GM23338 (cell line): ENCODE data around the gene TFDP1. TPM values are rescaled to one million over a fixed set of nuclear protein-coding genes. Genes with fewer than 3 reads are reported as not detected.

Experiments used
- ATAC-seq: fragments of 200-7000 bp; cut with Tn5 transposase; 3 replicates; pipeline ENCODE4 v1.9.1; 2020
- DNase-seq: peaks from one replicate; pipeline ENCODE4 v3.0.0-alpha.2; 2015; ENCODE audit warnings: low spot score
- H2AFZ ChIP-seq: fragments of 200-600 bp; sonication (generic); 2 replicates; pipeline ENCODE4 v1.8.0; 2016; ENCODE audit warnings: antibody characterized with exemption, mild to moderate bottlenecking, moderate library complexity
- H3F3A ChIP-seq: fragments of 200-600 bp; sonication (generic); replicated peaks from 2 replicates; pipeline ENCODE4 v1.8.0; 2017; ENCODE audit warnings: antibody characterized with exemption, mixed run types, low read depth
- H3K27ac ChIP-seq: fragments of 200-600 bp; sonication (generic); 2 replicates; pipeline ENCODE4 v1.6.1; 2016; ENCODE audit warnings: low read depth
- H3K27me3 ChIP-seq: fragments of 200-600 bp; sonication (generic); 2 replicates; pipeline ENCODE4 v1.8.0; 2016; ENCODE audit warnings: mild to moderate bottlenecking, mixed run types, moderate library complexity; ENCODE audit not compliant: insufficient read depth
- H3K36me3 ChIP-seq: fragments of 200-600 bp; sonication (generic); 2 replicates; pipeline ENCODE4 v1.8.0; 2016; ENCODE audit warnings: mild to moderate bottlenecking; ENCODE audit not compliant: insufficient read depth
- H3K4me1 ChIP-seq: fragments of 200-600 bp; sonication (generic); 2 replicates; pipeline ENCODE4 v1.8.0; 2016; ENCODE audit warnings: mild to moderate bottlenecking, moderate library complexity; ENCODE audit not compliant: insufficient read depth
- H3K4me2 ChIP-seq: fragments of 200-600 bp; sonication (generic); 2 replicates; pipeline ENCODE4 v1.7.1; 2017; ENCODE audit warnings: mixed run types
- H3K4me3 ChIP-seq: fragments of 200-600 bp; sonication (generic); 2 replicates; pipeline ENCODE4 v1.6.1; 2016; ENCODE audit warnings: mixed run types
- H3K79me2 ChIP-seq: fragments of 200-600 bp; sonication (generic); replicated peaks from 2 replicates; pipeline ENCODE4 v1.8.0; 2017; ENCODE audit warnings: mild to moderate bottlenecking; ENCODE audit not compliant: insufficient read depth
- H3K9me2 ChIP-seq: fragments of 200-600 bp; sonication (generic); 2 replicates; pipeline ENCODE4 v1.8.0; 2017; ENCODE audit not compliant: insufficient read depth
- H4K20me1 ChIP-seq: fragments of 200-600 bp; sonication (generic); replicated peaks from 2 replicates; pipeline ENCODE4 v1.8.0; 2017; ENCODE audit warnings: mild to moderate bottlenecking; ENCODE audit not compliant: insufficient read depth
- H3K27ac Mint-ChIP-seq: 2 replicates; pipeline ENCODE4 v1.8.0; 2020; ENCODE audit warnings: inconsistent platforms, mild to moderate bottlenecking, moderate library complexity, mixed read lengths
- H3K27me3 Mint-ChIP-seq: 3 replicates; pipeline ENCODE4 v1.8.0; 2022; ENCODE audit warnings: low read depth, mild to moderate bottlenecking, moderate library complexity, mixed read lengths, inconsistent platforms; ENCODE audit not compliant: insufficient read depth, poor library complexity
- H3K36me3 Mint-ChIP-seq: 3 replicates; pipeline ENCODE4 v1.8.0; 2021; ENCODE audit warnings: low read depth, mild to moderate bottlenecking, inconsistent platforms, moderate library complexity, mixed read lengths
- H3K4me1 Mint-ChIP-seq: 3 replicates; pipeline ENCODE4 v1.8.0; 2020; ENCODE audit warnings: mild to moderate bottlenecking, inconsistent platforms, mixed read lengths
- H3K4me3 Mint-ChIP-seq: 3 replicates; pipeline ENCODE4 v1.8.0; 2021; ENCODE audit warnings: moderate library complexity, mild to moderate bottlenecking, inconsistent platforms, mixed read lengths
- H3K9me3 Mint-ChIP-seq: 3 replicates; pipeline ENCODE4 v1.8.0; 2020; ENCODE audit warnings: moderate library complexity, mild to moderate bottlenecking, inconsistent platforms, mixed read lengths
- CREB1 ChIP-seq: fragments of 250-450 bp; sonication (Bioruptor Pico); IDR thresholded peaks from 2 replicates; pipeline ENCODE4 v1.5.0; 2020; ENCODE audit warnings: low read depth, mild to moderate bottlenecking, moderate library complexity
- EZH2 ChIP-seq: fragments of 200-600 bp; sonication (generic); IDR thresholded peaks from one replicate; pipeline ENCODE4 v1.8.0; 2017; ENCODE audit warnings: antibody characterized with exemption, mild to moderate bottlenecking, low read depth; ENCODE audit not compliant: unreplicated experiment
- NANOG ChIP-seq: IDR thresholded peaks from 2 replicates; pipeline ENCODE4 v1.6.1; 2016; ENCODE audit warnings: antibody characterized with exemption, borderline replicate concordance
- ZNF114 ChIP-seq: fragments of 250-450 bp; sonication (Bioruptor Pico); IDR thresholded peaks from 2 replicates; pipeline ENCODE4 v1.5.0; 2020; ENCODE audit warnings: mild to moderate bottlenecking, moderate library complexity
- ZNF331 ChIP-seq: fragments of 250-450 bp; sonication (Bioruptor Pico); IDR thresholded peaks from 2 replicates; pipeline ENCODE4 v1.5.0; 2020; ENCODE audit warnings: low read depth, mild to moderate bottlenecking, moderate library complexity
- polyA plus RNA-seq: library from polyadenylated mRNA; unstranded; fragments of >200 nt; fragmentation: Nextera tagmentation; extraction: Ambion mirVana; gene quantifications from 2 replicates; pipeline ENCODE4 v1.2.1, GENCODE V29; 2016
- total RNA-seq: library from RNA; depleted of rRNA; stranded (reverse); fragments of >200 nt; shearing (Covaris generic); gene quantifications from 2 replicates; pipeline ENCODE4 v1.2.3, GENCODE V29; 2014
- TF ChIP-seq, protein P1 (sequence below): IDR thresholded peaks from one replicate; pipeline ENCODE4 v1.6.1; 2018; ENCODE audit warnings: antibody characterized with exemption; ENCODE audit not compliant: unreplicated experiment
- TF ChIP-seq, protein P2 (sequence below): fragments of 250-450 bp; sonication (Bioruptor Pico); IDR thresholded peaks from 2 replicates; pipeline ENCODE4 v1.5.0; 2020; ENCODE audit warnings: mild to moderate bottlenecking, moderate library complexity

The TFDP1 gene
- total and polyA plus RNA-seq, 2 experiments from 2014 or later = 42.9 to 80.0 TPM

DNA sequence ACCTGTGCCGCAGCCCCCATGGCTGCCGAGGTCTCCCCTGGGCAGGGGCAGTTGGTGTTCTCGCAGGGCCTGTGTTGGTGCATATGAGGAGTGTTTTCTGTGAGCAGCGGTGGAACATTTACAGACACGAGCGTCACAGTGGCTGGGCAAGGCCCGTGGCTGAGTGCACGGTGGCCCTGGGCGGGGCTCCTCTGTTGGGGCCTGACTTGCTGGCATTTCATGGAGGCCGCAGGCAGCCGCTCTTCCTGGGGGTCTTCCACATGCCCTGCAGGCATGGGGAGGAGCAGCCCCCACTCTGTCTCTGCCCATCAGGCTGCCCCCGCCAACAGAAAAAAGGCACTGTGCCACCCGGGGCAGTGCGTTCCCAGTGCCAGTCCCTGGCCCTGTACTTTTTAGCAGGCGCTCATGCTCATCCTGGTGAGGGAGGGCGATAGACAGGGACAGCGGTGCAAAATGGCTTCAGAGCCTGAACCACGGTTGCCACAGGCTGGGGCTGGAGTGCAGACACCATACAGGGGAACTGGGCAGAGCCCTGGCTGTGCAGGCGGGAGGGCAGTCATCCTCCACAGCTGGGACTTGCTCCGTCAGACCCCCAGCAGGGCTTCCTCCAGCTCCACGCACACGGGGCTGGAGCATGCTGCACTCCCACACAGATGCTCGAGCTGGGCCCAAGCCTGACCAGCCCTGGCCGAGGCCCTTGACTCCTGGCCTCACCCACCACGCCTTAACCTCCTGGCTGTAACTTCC lies 23.5 kb downstream of the TFDP1 start:
- Histone ChIP-seq H3K27ac (no peak overlapping the region), H3K4me1 (no peaks in the 10 kb centered on the region), H3K4me2 (no peak overlapping the region), H3K79me2 (peaks cover 77% of the 10 kb centered on the region), H3K4me3 (no peak overlapping the region), H3K27me3 (no peaks in the 10 kb centered on the region), H2AFZ (no peak overlapping the region), H3K36me3 (no peaks in the 10 kb centered on the region), H4K20me1 (peaks cover 16% of the 10 kb centered on the region), H3K9me2 (no peaks in the 10 kb centered on the region), H3F3A (no peaks in the 10 kb centered on the region)
- ATAC-seq = no peak; the same call in 2 of the 3 replicates
- peaks cover 8% of the 10 kb centered on the region for H3K27me3 Mint-ChIP-seq
- H3K9me3 Mint-ChIP-seq = no peaks in the 10 kb centered on the region
- peak overlapping the region; percentile 77 for H3K27ac Mint-ChIP-seq
- no peak overlapping the region for H3K4me3 Mint-ChIP-seq
- peaks cover 6% of the 10 kb centered on the region; the same call in 2 of the 3 replicates for H3K4me1 Mint-ChIP-seq
- no peak for DNase-seq
- no peak for TF ChIP-seq EZH2
- TF ChIP-seq, protein P1, sequence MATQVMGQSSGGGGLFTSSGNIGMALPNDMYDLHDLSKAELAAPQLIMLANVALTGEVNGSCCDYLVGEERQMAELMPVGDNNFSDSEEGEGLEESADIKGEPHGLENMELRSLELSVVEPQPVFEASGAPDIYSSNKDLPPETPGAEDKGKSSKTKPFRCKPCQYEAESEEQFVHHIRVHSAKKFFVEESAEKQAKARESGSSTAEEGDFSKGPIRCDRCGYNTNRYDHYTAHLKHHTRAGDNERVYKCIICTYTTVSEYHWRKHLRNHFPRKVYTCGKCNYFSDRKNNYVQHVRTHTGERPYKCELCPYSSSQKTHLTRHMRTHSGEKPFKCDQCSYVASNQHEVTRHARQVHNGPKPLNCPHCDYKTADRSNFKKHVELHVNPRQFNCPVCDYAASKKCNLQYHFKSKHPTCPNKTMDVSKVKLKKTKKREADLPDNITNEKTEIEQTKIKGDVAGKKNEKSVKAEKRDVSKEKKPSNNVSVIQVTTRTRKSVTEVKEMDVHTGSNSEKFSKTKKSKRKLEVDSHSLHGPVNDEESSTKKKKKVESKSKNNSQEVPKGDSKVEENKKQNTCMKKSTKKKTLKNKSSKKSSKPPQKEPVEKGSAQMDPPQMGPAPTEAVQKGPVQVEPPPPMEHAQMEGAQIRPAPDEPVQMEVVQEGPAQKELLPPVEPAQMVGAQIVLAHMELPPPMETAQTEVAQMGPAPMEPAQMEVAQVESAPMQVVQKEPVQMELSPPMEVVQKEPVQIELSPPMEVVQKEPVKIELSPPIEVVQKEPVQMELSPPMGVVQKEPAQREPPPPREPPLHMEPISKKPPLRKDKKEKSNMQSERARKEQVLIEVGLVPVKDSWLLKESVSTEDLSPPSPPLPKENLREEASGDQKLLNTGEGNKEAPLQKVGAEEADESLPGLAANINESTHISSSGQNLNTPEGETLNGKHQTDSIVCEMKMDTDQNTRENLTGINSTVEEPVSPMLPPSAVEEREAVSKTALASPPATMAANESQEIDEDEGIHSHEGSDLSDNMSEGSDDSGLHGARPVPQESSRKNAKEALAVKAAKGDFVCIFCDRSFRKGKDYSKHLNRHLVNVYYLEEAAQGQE = no peak
- TF ChIP-seq ZNF331 (CRISPR knock-in tag) = no peak
- TF ChIP-seq, protein P2, sequence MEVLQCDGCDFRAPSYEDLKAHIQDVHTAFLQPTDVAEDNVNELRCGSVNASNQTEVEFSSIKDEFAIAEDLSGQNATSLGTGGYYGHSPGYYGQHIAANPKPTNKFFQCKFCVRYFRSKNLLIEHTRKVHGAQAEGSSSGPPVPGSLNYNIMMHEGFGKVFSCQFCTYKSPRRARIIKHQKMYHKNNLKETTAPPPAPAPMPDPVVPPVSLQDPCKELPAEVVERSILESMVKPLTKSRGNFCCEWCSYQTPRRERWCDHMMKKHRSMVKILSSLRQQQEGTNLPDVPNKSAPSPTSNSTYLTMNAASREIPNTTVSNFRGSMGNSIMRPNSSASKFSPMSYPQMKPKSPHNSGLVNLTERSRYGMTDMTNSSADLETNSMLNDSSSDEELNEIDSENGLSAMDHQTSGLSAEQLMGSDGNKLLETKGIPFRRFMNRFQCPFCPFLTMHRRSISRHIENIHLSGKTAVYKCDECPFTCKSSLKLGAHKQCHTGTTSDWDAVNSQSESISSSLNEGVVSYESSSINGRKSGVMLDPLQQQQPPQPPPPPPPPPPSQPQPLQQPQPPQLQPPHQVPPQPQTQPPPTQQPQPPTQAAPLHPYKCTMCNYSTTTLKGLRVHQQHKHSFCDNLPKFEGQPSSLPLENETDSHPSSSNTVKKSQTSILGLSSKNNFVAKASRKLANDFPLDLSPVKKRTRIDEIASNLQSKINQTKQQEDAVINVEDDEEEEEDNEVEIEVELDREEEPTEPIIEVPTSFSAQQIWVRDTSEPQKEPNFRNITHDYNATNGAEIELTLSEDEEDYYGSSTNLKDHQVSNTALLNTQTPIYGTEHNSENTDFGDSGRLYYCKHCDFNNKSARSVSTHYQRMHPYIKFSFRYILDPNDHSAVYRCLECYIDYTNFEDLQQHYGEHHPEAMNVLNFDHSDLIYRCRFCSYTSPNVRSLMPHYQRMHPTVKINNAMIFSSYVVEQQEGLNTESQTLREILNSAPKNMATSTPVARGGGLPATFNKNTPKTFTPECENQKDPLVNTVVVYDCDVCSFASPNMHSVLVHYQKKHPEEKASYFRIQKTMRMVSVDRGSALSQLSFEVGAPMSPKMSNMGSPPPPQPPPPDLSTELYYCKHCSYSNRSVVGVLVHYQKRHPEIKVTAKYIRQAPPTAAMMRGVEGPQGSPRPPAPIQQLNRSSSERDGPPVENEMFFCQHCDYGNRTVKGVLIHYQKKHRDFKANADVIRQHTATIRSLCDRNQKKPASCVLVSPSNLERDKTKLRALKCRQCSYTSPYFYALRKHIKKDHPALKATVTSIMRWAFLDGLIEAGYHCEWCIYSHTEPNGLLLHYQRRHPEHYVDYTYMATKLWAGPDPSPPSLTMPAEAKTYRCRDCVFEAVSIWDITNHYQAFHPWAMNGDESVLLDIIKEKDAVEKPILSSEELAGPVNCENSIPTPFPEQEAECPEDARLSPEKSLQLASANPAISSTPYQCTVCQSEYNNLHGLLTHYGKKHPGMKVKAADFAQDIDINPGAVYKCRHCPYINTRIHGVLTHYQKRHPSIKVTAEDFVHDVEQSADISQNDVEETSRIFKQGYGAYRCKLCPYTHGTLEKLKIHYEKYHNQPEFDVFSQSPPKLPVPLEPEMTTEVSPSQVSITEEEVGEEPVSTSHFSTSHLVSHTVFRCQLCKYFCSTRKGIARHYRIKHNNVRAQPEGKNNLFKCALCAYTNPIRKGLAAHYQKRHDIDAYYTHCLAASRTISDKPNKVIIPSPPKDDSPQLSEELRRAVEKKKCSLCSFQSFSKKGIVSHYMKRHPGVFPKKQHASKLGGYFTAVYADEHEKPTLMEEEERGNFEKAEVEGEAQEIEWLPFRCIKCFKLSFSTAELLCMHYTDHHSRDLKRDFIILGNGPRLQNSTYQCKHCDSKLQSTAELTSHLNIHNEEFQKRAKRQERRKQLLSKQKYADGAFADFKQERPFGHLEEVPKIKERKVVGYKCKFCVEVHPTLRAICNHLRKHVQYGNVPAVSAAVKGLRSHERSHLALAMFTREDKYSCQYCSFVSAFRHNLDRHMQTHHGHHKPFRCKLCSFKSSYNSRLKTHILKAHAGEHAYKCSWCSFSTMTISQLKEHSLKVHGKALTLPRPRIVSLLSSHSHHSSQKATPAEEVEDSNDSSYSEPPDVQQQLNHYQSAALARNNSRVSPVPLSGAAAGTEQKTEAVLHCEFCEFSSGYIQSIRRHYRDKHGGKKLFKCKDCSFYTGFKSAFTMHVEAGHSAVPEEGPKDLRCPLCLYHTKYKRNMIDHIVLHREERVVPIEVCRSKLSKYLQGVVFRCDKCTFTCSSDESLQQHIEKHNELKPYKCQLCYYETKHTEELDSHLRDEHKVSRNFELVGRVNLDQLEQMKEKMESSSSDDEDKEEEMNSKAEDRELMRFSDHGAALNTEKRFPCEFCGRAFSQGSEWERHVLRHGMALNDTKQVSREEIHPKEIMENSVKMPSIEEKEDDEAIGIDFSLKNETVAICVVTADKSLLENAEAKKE (CRISPR knock-in tag) = no peak
- no peak for TF ChIP-seq ZNF114
- TF ChIP-seq CREB1 (CRISPR knock-in tag) = no peak
- no peak for TF ChIP-seq NANOG
- peaks cover 46% of the 10 kb centered on the region for H3K36me3 Mint-ChIP-seq
